K562 (cell line): Measurements from ENCODE around the gene SELENOK. TPM values are rescaled to one million over a fixed set of nuclear protein-coding genes. Genes with fewer than 3 reads are reported as not detected.
A peak's percentile ranks its signal among the peaks of the same experiment; 100 is the strongest.

Source experiments
- ATAC-seq: fragments of 200-7000 bp; cut with Tn5 transposase; 3 replicates; pipeline ENCODE4 v1.9.1; 2020; ENCODE audit warnings: moderate library complexity
- BruUV-seq: library from RNA; stranded (reverse); fragments of 400-500 nt; replicated peaks from 2 replicates; lab custom pipeline; 2021; lab: Mats Ljungman, UMichigan
- CTCF ChIA-PET: fragments of 300-600 bp; formaldehyde crosslinking; extraction: SDS; loops from one replicate; lab custom pipeline; 2021; ENCODE audit warnings: low intra/inter-chr PET ratio; lab: Yijun Ruan, JAX
- POLR2A ChIA-PET: fragments of 300-600, 350-650 bp; sonication (Branson Sonifier 250); formaldehyde crosslinking; extraction: SDS; loops from one replicate; lab custom pipeline; 2021; ENCODE audit warnings: antibody characterized with exemption, inconsistent platforms; lab: Yijun Ruan, JAX
- DNase-seq, 4 experiments: peaks; one replicate each; pipeline versions ENCODE4 v3.0.0 to v3.0.0-alpha.2; 2011 to 2018; ENCODE audit warnings: low spot score in 3 of 4, mixed read lengths in 3 of 4; ENCODE audit errors: extremely low read depth in 1 of 4
- FAIRE-seq: peaks from 2 replicates; lab custom pipeline; 2011; peaks lifted over from hg19 to GRCh38; lab: Jason Lieb, UNC
- H2AFZ ChIP-seq: 2 replicates; pipeline ENCODE4 v1.6.0; 2011; ENCODE audit warnings: low read depth, low read length, control low read depth, inconsistent platforms
- H3K27ac ChIP-seq: fragments of 200-600 bp; 3 replicates; pipeline ENCODE4 v1.8.0; 2011; ENCODE audit warnings: low read depth, mild to moderate bottlenecking, control low read depth, inconsistent platforms, low read length, moderate library complexity, mixed read lengths; ENCODE audit errors: extremely low read depth
- H3K27me3 ChIP-seq, 2 experiments: fragments of 300-600 bp in 1 of 2; 2 replicates in 1 of 2; 3 replicates in 1 of 2; pipeline versions ENCODE4 v1.6.0 to v1.8.0; 2011; ENCODE audit warnings: inconsistent platforms in 2 of 2, low read length in 2 of 2, mild to moderate bottlenecking in 1 of 2, mixed read lengths in 1 of 2, moderate library complexity in 1 of 2; ENCODE audit not compliant: control insufficient read depth in 2 of 2, insufficient read depth in 2 of 2
- H3K36me3 ChIP-seq: fragments of 300-600 bp; 3 replicates; pipeline ENCODE4 v1.8.0; 2011; ENCODE audit warnings: mild to moderate bottlenecking, low read length, inconsistent platforms; ENCODE audit not compliant: control insufficient read depth, insufficient read depth
- H3K4me1 ChIP-seq, 2 experiments: fragments of 200-600 bp in 1 of 2; replicated peaks in 1 of 2; 2 replicates in 1 of 2; 3 replicates in 1 of 2; pipeline versions ENCODE4 v1.5.1 to v1.8.0; 2011; ENCODE audit warnings: inconsistent platforms in 2 of 2, low read length in 2 of 2, mild to moderate bottlenecking in 1 of 2, mixed read lengths in 1 of 2, moderate library complexity in 1 of 2; ENCODE audit not compliant: control insufficient read depth in 2 of 2, insufficient read depth in 2 of 2
- H3K4me2 ChIP-seq: 2 replicates; pipeline ENCODE4 v1.6.1; 2011; ENCODE audit warnings: low read length, control low read depth, inconsistent platforms, mixed read lengths; ENCODE audit not compliant: insufficient read depth
- H3K4me3 ChIP-seq: fragments of 200-600 bp; sonication (generic), shearing (Covaris generic); 2 replicates; pipeline ENCODE4 v1.5.1; 2016; ENCODE audit warnings: control low read depth, inconsistent platforms
- H3K79me2 ChIP-seq: fragments of 200-600 bp; 3 replicates; pipeline ENCODE4 v1.8.0; 2011; ENCODE audit warnings: low read length, inconsistent platforms; ENCODE audit not compliant: control insufficient read depth, insufficient read depth
- H3K9ac ChIP-seq, 2 experiments: 2 replicates each; pipeline versions ENCODE4 v1.6.0 to v1.6.1; 2011; ENCODE audit warnings: low read depth in 2 of 2, low read length in 2 of 2, control low read depth in 1 of 2, inconsistent platforms in 1 of 2, mild to moderate bottlenecking in 1 of 2, mixed read lengths in 1 of 2; ENCODE audit not compliant: insufficient read depth in 1 of 2
- H3K9me1 ChIP-seq: one replicate; pipeline ENCODE4 v1.6.0; 2011; ENCODE audit warnings: inconsistent platforms, mild to moderate bottlenecking, low read length, moderate library complexity; ENCODE audit not compliant: control insufficient read depth, insufficient read depth
- H3K9me3 ChIP-seq: replicated peaks from 2 replicates; pipeline ENCODE4 v1.5.1; 2011; ENCODE audit warnings: low read depth, low read length, inconsistent platforms; ENCODE audit not compliant: control insufficient read depth, insufficient read depth
- H4K20me1 ChIP-seq: replicated peaks from 2 replicates; pipeline ENCODE4 v1.6.1; 2011; ENCODE audit warnings: low read length, inconsistent platforms, mixed read lengths; ENCODE audit not compliant: control insufficient read depth, insufficient read depth
- ATF1 ChIP-seq, 2 experiments: fragments of 450-650 bp in 1 of 2; IDR thresholded peaks; 2 replicates each; pipeline ENCODE4 v1.6.1; 2016; ENCODE audit warnings: missing compliant biosample characterization in 1 of 2, missing genetic modification characterization in 1 of 2
- DACH1 ChIP-seq: fragments of 450-650 bp; IDR thresholded peaks from 2 replicates; pipeline ENCODE4 v1.6.1; 2018; ENCODE audit not compliant: partially characterized antibody
- MTA3 ChIP-seq: fragments of 450-650 bp; formaldehyde crosslinking; IDR thresholded peaks from 2 replicates; pipeline ENCODE4 v1.6.1; 2017; ENCODE audit warnings: mild to moderate bottlenecking, borderline replicate concordance
- NFIC ChIP-seq: fragments of 450-650 bp; IDR thresholded peaks from 2 replicates; pipeline ENCODE4 v1.6.1; 2017; ENCODE audit warnings: mild to moderate bottlenecking, inconsistent platforms
- NFRKB ChIP-seq: fragments of 450-650 bp; IDR thresholded peaks from 2 replicates; pipeline ENCODE4 v1.6.1; 2016; ENCODE audit warnings: low read depth
- PHF20 ChIP-seq: fragments of 450-650 bp; IDR thresholded peaks from 2 replicates; pipeline ENCODE4 v1.6.1; 2018; ENCODE audit not compliant: partially characterized antibody
- POLR2AphosphoS5 ChIP-seq: IDR thresholded peaks from 2 replicates; pipeline ENCODE4 v1.6.1; 2011; ENCODE audit warnings: mild to moderate bottlenecking, low read depth, low read length, moderate library complexity; ENCODE audit not compliant: control insufficient read depth, insufficient read depth
- PPARD ChIP-seq: fragments of 250-450 bp; sonication (Bioruptor Pico); IDR thresholded peaks from 2 replicates; pipeline ENCODE4 v1.8.0; 2022; ENCODE audit warnings: inconsistent platforms, mild to moderate bottlenecking, moderate library complexity
- RNF219 ChIP-seq: fragments of 250-450 bp; sonication (Bioruptor Pico); IDR thresholded peaks from 2 replicates; pipeline ENCODE4 v1.5.0; 2022; ENCODE audit warnings: mild to moderate bottlenecking
- SRSF7 ChIP-seq: fragments of 200-400 bp; formaldehyde crosslinking; optimal IDR thresholded peaks from 2 replicates; pipeline ENCODE3; 2017; ENCODE audit warnings: mild to moderate bottlenecking, low read depth, low read length
- ZBTB33 ChIP-seq: sonication (generic); formaldehyde crosslinking; IDR thresholded peaks from 2 replicates; pipeline ENCODE4 v1.8.1; 2023; ENCODE audit warnings: mild to moderate bottlenecking, missing genetic modification reagents
- ZNF280B ChIP-seq: fragments of 250-450 bp; sonication (Bioruptor Pico); IDR thresholded peaks from 2 replicates; pipeline ENCODE4 v1.5.1; 2021; ENCODE audit warnings: mild to moderate bottlenecking
- ZNF707 ChIP-seq: fragments of 250-450 bp; sonication (Bioruptor Pico); conservative IDR thresholded peaks from 2 replicates; pipeline ENCODE4 v1.8.0; 2022; ENCODE audit warnings: inconsistent platforms, mild to moderate bottlenecking, moderate library complexity
- ZNF740 ChIP-seq, 3 experiments: fragments of 200-800 bp in 1 of 3; sonication (Bioruptor generic) in 1 of 3; sonication (generic) in 1 of 3; formaldehyde crosslinking in 1 of 3; IDR thresholded peaks; 2 replicates each; pipeline versions ENCODE4 v1.6.1 to v1.8.0; 2016 to 2022; ENCODE audit warnings: mild to moderate bottlenecking in 2 of 3, missing compliant biosample characterization in 2 of 3, missing genetic modification characterization in 2 of 3, missing genetic modification reagents in 1 of 3
- ZSCAN29 ChIP-seq: fragments of 450-650 bp; IDR thresholded peaks from 2 replicates; pipeline ENCODE4 v1.6.1; 2017
- WGBS: fragments of 100-300 bp; shearing (Covaris generic); methylation state at CpG from one replicate; pipeline ENCODE4 v1.1.6; 2016; ENCODE audit warnings: low coverage, mixed read lengths; ENCODE audit not compliant: insufficient coverage; ENCODE audit errors: missing lambda C conversion rate; 5-methylcytosine and 5-hydroxymethylcytosine counted together
- in situ Hi-C: fragments of 300-500 bp; cut with MboI; formaldehyde crosslinking; loops from 4 replicates; pipeline ENCODE4 v1.15.0; 2018; ENCODE audit warnings: inconsistent platforms, mixed read lengths
- intact Hi-C: fragments of 100-400 bp; cut with micrococcal nuclease; formaldehyde crosslinking; loops from 2 replicates; pipeline ENCODE4 v1.14.2; 2022
- polyA plus RNA-seq, 8 experiments: library from polyadenylated mRNA; depleted of rRNA in 4 of 8; stranded (reverse) in 5 of 8; unstranded in 3 of 8; fragments of >200 nt; fragmentation: Nextera tagmentation in 2 of 8; fragmentation: Illumina TruSeq in 1 of 8; extraction: Ambion mirVana in 2 of 8; extraction: Trizol in 1 of 8; gene quantifications; 2 replicates each; pipeline versions ENCODE4 v1.2.1 to v1.2.3, GENCODE V29; 2011 to 2014; ENCODE audit warnings: inconsistent platforms in 1 of 8, missing spikeins in 1 of 8
- total RNA-seq, 7 experiments: library from RNA; depleted of rRNA in 6 of 7; stranded (reverse); fragments of >200 nt in 6 of 7; fragmentation: Illumina TruSeq in 2 of 7; extraction: Trizol in 2 of 7; gene quantifications; 2 replicates each; pipeline versions ENCODE4 v1.2.1 to v1.2.3, GENCODE V29; 2011 to 2021; ENCODE audit warnings: low replicate concordance in 1 of 7

SELENOK gene
- total and polyA plus RNA-seq, 9 of the 15 experiments (the other 6 are each of a cell fraction or from before 2014, with no cell fraction given), result 18.3 to 164 (median 34.8) TPM

- Histone ChIP-seq H3K4me1 (peaks cover 0 to 8% of the 10 kb centered on the region in 2 experiments; a peak in 1 of 5 replicates), H3K4me2 (no peak overlapping the region), H2AFZ (no peak overlapping the region), H3K9me1 (no peaks in the 10 kb centered on the region), H3K4me3 (no peak overlapping the region), H3K27me3 (peaks cover 0 to 29% of the 10 kb centered on the region in 2 experiments; a peak in 3 of 5 replicates), H3K27ac (no peak overlapping the region), H3K9ac (no peak overlapping the region), H3K79me2 (no peaks in the 10 kb centered on the region), H3K9me3 (no peaks in the 10 kb centered on the region), H4K20me1 (no peaks in the 10 kb centered on the region), H3K36me3 (no peaks in the 10 kb centered on the region)
- FAIRE-seq, result no peak
- CTCF ChIA-PET, result no interaction called here
- no peak for ATAC-seq
- DNase-seq, result peak in 1 of 4 experiments; percentile 21
- intact Hi-C loops, result no loop called here
- WGBS, result 14% methylated on average over 5 of the region's 5 CpGs
- POLR2A ChIA-PET, result interaction anchor here (1.3 kb wide), 1 partner anchor 17 kb away, joined by 3 read pairs; no protein-coding TSS in a partner anchor
- in situ Hi-C loops, result no loop called here
- BruUV-seq, result no TSS peak
- TF ChIP-seq ZSCAN29 (no peak), MTA3 (no peak), ZBTB33 (CRISPR knock-in tag) (no peak), ZNF740 (CRISPR knock-in tag; IDR thresholded peaks at IDR 0.05) (no peak), ZNF740 (tag; IDR thresholded peaks at IDR 0.05) (no peak), DACH1 (no peak), NFRKB (no peak), SRSF7 (no peak), POLR2AphosphoS5 (no peak), ZNF707 (CRISPR knock-in tag) (no peak), ATF1 (CRISPR knock-in tag; IDR thresholded peaks at IDR 0.05) (no peak), ATF1 (tag; IDR thresholded peaks at IDR 0.05) (peak; percentile 43; the same call in 1 of the 2 replicates), PHF20 (no peak), PPARD (CRISPR knock-in tag) (no peak), ZNF280B (CRISPR knock-in tag) (no peak), RNF219 (CRISPR knock-in tag) (no peak), NFIC (peak; percentile 32; the same call in 1 of the 2 replicates)
Measured at GRCh38 chr3:53850895-53851294, 40.8 kb downstream of the SELENOK start.
